HG03342 (cell line): ENCODE measurements around the gene ACSL6.

Source experiments
- ATAC-seq: cut with Tn5 transposase; IDR thresholded peaks from one replicate; pipeline ENCODE4 v1.9.1; 2021; ENCODE audit warnings: mild to moderate bottlenecking, moderate library complexity; ENCODE audit not compliant: unreplicated experiment

Gene ACSL6

DNA sequence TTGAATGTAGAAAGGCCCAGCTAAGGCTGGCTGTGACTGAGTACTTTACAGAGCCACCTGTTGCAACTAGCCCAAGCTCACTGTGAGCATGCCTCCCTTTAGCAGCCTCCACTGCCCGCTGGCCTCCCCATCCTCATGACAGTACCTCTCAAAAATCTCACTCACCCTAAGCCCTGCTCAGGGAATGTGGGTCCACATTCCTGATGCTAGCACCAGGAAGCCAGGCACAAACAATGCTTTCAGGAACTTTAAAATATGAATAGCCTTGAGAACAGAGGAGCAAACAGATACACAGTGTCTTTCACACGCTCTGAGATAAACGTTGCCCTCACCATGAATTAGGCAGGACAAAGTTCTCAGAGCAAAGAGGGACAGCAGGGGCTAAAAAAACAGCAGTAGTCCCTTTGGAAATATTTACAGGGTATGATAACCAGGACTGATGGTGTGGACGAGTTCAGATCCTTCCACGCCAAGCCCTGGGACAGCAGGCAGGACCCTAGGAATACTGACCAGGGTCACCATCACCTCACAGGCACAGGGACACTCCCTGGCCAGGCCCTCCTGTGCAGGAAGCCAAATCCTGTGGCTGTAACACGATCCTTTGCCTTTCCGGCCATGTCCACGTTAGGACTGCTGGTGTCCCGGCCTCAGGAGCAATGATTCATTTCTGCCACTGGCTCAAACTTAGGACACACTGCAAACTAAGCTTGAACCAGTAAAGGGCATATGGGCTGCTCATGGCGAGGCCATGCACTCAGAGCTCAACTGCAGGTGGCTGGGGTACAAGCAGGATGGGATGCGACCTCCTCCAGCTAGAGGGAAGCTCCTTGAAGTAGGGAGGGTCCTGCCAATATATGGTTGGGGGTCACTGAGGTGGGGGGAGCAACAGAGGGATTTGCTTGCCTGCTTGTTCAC is 9.6 kb downstream of the ACSL6 start:
- ATAC-seq = no peak

- no peak for ATAC-seq
Measured at GRCh38 chr5:132000677-132001453, 10.6 kb downstream of the ACSL6 start.

DNA sequence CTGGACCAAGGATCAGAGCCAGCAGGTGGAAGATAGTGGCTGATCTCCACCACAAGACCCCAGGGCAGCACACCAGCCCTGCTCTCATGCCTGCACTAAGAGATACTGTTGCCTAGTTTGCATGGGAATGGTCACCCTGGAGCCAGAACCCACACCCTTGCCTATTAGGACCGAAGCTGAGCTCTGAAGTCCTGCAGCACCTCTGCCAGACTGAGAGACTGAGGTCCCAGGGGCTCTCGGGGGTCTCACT is 11.3 kb downstream of the ACSL6 start:
- no peak for ATAC-seq

DNA sequence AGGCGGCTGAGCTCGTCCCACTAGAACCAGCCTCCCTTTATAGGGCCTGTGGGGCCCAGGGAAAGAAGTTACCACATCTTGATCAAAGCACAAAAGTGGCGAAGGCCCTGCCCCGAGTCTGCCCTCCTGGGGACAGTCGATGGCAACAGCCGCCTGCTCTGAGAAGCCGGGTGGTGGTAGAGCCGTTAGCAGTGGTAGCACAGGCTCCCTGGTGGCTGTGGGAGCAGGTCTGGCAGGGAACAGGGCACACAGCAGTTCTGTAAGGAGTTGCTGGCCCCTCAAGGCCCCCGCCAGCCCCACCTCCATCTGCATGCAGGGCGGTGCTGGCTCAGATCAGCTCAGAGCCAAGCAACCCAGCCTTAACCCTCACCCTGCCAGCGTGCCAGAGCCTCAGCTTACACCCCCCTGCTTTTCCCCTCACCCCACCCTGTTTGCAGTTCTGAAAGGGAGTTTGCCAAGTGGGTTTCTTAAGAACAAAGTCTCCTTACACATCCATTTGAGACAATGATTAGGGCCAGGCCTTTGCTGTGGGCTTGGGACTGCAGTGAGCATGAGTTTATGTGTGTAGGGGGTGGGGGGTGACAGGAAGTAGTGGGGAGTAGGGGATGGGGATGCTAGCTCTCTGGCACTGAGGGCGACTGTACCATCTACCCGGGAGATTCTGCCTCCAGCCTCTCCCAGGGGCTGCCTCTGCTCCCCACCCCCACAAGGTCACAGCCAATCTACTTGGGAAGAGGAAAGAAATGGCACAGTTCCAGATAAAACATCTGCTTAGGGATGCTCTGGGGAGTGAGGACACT is 11.8 kb downstream of the ACSL6 start:
- no peak for ATAC-seq

DNA sequence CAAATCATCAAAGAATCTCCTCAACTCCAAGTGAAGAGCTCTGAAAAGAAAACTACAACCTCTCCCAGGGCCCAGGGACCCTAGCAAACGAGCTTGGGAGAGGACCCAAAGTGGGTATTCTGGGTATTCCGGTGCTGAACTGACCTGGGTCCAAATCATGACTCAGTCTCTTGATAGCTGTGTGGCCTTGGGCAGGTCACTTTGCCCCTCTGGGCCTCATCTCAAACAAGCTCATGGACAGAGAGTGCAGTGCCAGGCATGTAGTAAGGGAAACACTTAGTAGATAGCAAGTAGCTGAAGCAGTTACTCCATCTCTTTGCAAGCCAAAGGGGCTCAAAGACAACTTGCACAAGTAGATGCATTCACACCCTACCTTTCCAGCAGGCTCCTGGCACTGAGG is 12.4 kb downstream of the ACSL6 start:
- no peak for ATAC-seq

DNA sequence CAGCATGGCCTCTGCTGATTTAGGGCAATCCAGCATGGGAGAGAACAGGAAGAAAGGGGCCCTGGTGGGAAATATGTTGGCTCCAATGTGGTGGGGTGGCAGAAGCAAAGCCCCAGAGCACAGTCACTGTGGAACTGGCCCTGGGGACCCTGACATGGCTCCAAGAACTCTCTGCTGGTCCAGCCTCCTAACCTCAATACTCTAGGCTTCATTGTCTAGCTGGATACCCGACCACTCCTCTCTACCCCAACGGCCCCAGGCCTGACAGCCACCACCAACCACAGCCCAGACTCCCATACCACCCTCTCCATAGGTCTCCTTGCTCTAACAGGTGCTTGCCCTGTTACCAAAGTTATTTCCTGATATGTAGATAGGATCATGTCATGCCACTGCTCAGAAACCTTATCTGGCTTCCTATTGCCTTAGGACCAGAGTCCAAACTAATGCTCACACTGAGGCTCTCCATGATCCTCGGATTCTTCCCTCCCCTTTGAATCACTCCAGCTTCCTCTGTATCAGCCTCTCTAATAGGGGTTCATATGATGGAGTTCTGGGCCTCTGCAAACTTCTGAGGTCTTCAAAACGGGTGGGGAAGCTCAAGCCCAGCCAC is 12.9 kb downstream of the ACSL6 start:
- no peak for ATAC-seq

DNA sequence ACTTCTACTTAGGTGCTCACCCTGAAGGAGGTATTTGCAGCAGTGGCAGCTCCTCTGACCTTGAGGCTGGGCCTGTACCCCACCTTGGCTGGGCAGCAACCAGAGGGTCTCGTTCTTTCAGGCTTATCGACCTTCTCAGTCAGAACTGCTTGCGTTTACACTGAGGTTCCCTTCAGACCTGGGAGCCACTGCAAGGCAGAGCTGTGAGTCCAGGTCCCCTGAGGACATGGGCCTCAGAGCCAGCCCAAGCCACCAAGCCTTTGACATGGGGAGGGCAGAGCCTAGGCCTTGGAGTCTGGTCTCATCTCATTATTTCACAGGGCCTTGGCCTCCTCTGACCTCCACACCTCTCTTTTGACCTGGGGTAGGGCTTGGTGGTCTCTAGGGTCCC is 13.7 kb downstream of the ACSL6 start:
- ATAC-seq = no peak

- no peak for ATAC-seq
Measured at GRCh38 chr5:131997026-131997726, 14.3 kb downstream of the ACSL6 start.

DNA sequence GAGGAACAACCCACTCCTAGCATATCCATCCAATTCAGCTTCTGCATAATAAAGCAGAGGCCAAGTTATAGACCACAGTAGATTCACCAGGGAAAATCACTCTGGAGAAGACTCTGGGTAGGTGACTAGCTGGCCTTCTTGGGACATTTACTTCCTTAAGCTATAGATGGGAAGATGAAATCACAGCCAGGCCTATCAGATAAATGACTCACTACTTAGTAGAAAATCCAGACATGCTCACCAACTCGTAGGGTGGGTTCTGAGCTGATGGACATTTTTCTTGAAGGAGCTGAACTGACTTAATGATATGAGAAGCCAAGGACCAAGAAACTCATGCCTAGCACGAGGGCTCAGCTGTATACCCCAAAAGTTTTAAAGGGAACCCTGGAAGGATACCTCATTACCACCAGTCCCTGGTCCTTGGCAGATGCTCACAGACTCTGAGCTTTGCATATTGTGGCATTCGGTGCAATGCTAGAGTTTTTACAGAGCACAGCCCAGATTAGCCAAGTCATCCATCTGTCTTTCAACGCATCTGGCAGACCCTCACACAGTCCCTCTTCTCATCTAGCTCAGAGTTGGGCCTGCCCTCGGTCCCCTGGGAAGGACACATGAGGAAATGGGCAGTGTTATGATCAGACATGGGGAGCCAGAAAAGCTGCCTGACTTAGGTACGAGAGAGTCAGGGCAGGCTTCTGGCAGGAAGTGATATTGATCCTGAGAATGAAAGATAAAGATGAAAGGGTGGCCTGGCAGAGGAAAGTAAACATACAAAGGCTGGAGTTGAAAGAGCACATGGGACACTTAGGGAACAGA is 15.0 kb downstream of the ACSL6 start:
- ATAC-seq = no peak

GRCh38 chr5:131994533-131995226 is 16.8 kb downstream of the ACSL6 start:
- no peak for ATAC-seq

GRCh38 chr5:131994090-131994489 is 17.4 kb downstream of the ACSL6 start:
- no peak for ATAC-seq

DNA sequence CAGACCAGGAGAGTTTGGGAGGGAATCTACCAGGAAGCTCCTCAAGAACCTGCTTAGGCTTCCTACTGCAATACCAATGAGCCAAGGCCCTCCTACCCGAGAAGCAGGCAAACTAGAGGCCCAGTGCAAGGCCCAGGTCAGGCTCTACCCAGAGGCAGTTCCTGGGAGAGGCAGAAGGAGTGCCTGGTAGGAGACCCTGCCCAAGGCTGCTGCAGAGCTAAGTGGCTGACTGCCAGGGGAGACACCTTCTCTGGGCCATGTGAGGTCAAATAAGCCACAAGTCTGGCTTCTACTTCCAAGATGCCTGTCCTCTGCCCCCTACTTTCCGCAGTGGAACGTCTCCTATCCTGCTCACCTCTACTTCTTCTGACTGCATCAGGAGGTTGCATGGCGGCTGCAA is 17.8 kb downstream of the ACSL6 start:
- ATAC-seq = no peak

DNA sequence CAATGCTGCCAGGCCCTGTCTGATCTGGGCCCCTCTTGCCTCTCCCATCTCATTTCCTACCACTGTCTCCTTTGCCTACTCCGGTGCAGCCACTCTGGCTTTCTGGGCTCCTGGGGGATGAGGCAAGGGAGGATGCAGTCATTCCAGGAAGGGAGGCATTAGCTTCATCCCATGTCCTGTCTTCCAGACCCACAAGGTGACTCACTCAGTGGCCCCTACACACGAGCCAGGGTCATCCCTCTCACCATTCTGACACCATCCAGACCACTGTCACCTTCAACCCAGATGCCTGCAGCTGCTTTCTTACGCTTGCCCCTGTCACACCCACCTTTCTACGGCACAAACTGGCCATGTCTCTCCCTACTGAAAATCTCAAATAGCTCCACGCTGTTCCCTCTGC is 19.1 kb downstream of the ACSL6 start:
- ATAC-seq = no peak

- ATAC-seq = no peak
Measured at GRCh38 chr5:131991593-131992324, 19.7 kb downstream of the ACSL6 start.

DNA sequence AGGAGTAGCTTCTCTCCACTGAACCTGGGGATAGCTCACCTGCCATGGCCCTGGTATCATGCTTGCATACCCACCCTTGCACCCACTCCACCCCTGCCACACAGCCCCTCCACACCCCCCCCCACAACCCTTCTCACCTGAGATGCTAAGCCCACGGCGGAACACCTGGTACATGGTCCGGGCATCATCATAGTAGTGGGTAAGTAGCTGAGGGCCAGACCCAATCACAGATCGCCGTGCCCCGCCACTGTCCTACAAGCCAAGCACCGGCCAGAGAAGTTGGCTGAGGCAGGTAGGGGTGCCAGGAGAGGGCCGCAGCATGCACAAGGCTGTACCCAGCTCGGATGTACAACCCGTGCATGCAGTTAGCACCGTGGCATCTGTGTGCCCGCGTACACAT is 20.7 kb downstream of the ACSL6 start:
- no peak for ATAC-seq

GRCh38 chr5:131988601-131989000 is 22.9 kb downstream of the ACSL6 start:
- ATAC-seq = no peak

DNA sequence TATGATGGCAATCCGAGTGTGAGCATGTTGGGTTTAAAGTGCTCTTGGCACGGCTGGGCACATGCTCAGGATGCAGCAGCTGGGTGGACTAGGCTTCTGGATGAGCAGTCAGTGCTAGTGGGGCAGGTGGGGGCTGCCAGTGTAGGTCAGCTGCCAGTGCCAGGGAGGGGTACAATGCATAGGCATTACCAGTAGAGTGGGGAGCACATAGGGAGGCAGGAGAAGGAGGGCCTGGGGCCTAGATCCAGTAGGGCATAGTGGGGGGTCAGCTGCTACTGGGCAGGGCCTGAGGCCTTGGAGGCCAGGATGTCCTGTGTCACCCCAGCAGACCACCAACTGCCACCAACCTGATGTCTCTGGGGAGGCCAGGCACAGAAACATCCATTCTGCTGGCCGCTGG is 24.2 kb downstream of the ACSL6 start:
- ATAC-seq = no peak

GRCh38 chr5:131986161-131986912 is 25.1 kb downstream of the ACSL6 start:
- no peak for ATAC-seq
